ENCODE results near the gene LCE3B. TPM values are rescaled to one million over a fixed set of nuclear protein-coding genes. Genes with fewer than 3 reads are reported as not detected.

The LCE3B gene
- total and polyA plus RNA-seq, 7 donors: not detected

- ATAC-seq (no peak), DNase-seq (no peak)
- WGBS, 3 donors: 63 to 71% (median 65%) methylated on average over 4 of the region's 4 CpGs
- Histone ChIP-seq H3K4me1 (no peaks in the 10 kb centered on the region), H3K27me3 (ENCODE audit: insufficient read depth in 3 of 3, low read length in 2 of 3) (no peaks in the 10 kb centered on the region), H3K9me3 (no peaks in the 10 kb centered on the region), H3K4me3 (no peak within 1 kb of the TSS), H3K36me3 (ENCODE audit: insufficient read depth in 1 of 2, low read depth in 1 of 2) (no peaks in the 10 kb centered on the region), H3K27ac (no peak within 1 kb of the TSS)
- TF ChIP-seq CTCF (IDR thresholded peaks at IDR 0.05): no peak
- intact Hi-C loops (cut with DNase I): no loop called here
Observed at GRCh38 chr1:152580433-152580832, 33.2 kb upstream of the LCE3B start, which contains the start of gene LCE3D. TSS of gene LCE3D (minus strand) at chr1:152580516. CDS start at chr1:152579936, 580 bp downstream.

GRCh38 chr1:152582647-152583046, 31.0 kb upstream of the LCE3B start:
- H3K36me3 ChIP-seq (ENCODE audit: insufficient read depth in 1 of 2, low read depth in 1 of 2): no peaks in the 10 kb centered on the region
- no peak for DNase-seq
- WGBS, 3 donors: 32 to 74% (median 41%) methylated on average over 1 of the region's 1 CpG
- H3K4me1 ChIP-seq: no peaks in the 10 kb centered on the region
- intact Hi-C loops (cut with DNase I): no loop called here
- no peak overlapping the region for H3K27ac ChIP-seq
- no peaks in the 10 kb centered on the region for H3K9me3 ChIP-seq
- no peak for TF ChIP-seq CTCF (IDR thresholded peaks at IDR 0.05)
- no peaks in the 10 kb centered on the region for H3K27me3 ChIP-seq (ENCODE audit: insufficient read depth in 3 of 3, low read length in 2 of 3)
- ATAC-seq: no peak
- H3K4me3 ChIP-seq: no peak overlapping the region

GRCh38 chr1:152585586-152585985, 28.0 kb upstream of the LCE3B start:
- intact Hi-C loops (cut with DNase I): no loop called here
- ATAC-seq: no peak
- WGBS, 3 donors: 51 to 64% methylated on average over 1 of the region's 1 CpG; no CpG with 5 or more reads in 1 of the 3 donors
- H3K27ac ChIP-seq: no peak overlapping the region
- no peaks in the 10 kb centered on the region for H3K36me3 ChIP-seq (ENCODE audit: insufficient read depth in 1 of 2, low read depth in 1 of 2)
- no peaks in the 10 kb centered on the region for H3K4me1 ChIP-seq
- DNase-seq: no peak
- no peaks in the 10 kb centered on the region for H3K27me3 ChIP-seq (ENCODE audit: insufficient read depth in 3 of 3, low read length in 2 of 3)
- H3K9me3 ChIP-seq: no peaks in the 10 kb centered on the region
- no peak overlapping the region for H3K4me3 ChIP-seq
- no peak for TF ChIP-seq CTCF (IDR thresholded peaks at IDR 0.05)

- no peaks in the 10 kb centered on the region for H3K36me3 ChIP-seq (ENCODE audit: insufficient read depth in 1 of 2, low read depth in 1 of 2)
- WGBS, 3 donors: 84 to 88% methylated on average over 2 of the region's 2 CpGs; no CpG with 5 or more reads in 1 of the 3 donors
- no peaks in the 10 kb centered on the region for H3K9me3 ChIP-seq
- intact Hi-C loops (cut with DNase I): no loop called here
- no peak overlapping the region for H3K4me3 ChIP-seq
- TF ChIP-seq CTCF (IDR thresholded peaks at IDR 0.05): no peak
- no peak for DNase-seq
- no peaks in the 10 kb centered on the region for H3K27me3 ChIP-seq (ENCODE audit: insufficient read depth in 3 of 3, low read length in 2 of 3)
- ATAC-seq: no peak
- H3K4me1 ChIP-seq: no peaks in the 10 kb centered on the region
- no peak overlapping the region for H3K27ac ChIP-seq
Observed at GRCh38 chr1:152596986-152597385, 16.6 kb upstream of the LCE3B start.

GRCh38 chr1:152599934-152600333, 13.7 kb upstream of the LCE3B start, which contains the start of gene LCE3C:
TSS of gene LCE3C (plus strand) at chr1:152600234. CDS start at chr1:152600732, 498 bp downstream.
- no peak for TF ChIP-seq CTCF (IDR thresholded peaks at IDR 0.05)
- no peaks in the 10 kb centered on the region for H3K27me3 ChIP-seq (ENCODE audit: insufficient read depth in 3 of 3, low read length in 2 of 3)
- 66 to 76% methylated on average over 4 of the region's 4 CpGs; no CpG with 5 or more reads in 1 of the 3 donors for WGBS, 3 donors
- H3K36me3 ChIP-seq (ENCODE audit: insufficient read depth in 1 of 2, low read depth in 1 of 2): no peaks in the 10 kb centered on the region
- ATAC-seq (no peak), DNase-seq (no peak)
- no peaks in the 10 kb centered on the region for H3K9me3 ChIP-seq
- H3K4me1 ChIP-seq: no peaks in the 10 kb centered on the region
- no peak within 1 kb of the TSS for H3K27ac ChIP-seq
- intact Hi-C loops (cut with DNase I): no loop called here
- no peak within 1 kb of the TSS for H3K4me3 ChIP-seq
